GM19397 (cell line): ENCODE data around the gene AGR2.
"Not testable (repeated sequence)": the region's sequence is repeated elsewhere in the genome, so short reads cannot be mapped to it uniquely, and the experiment has no call there.

ENCODE experiments used
- ATAC-seq: cut with Tn5 transposase; IDR thresholded peaks from one replicate; pipeline ENCODE4 v1.9.1; 2021; ENCODE audit warnings: mild to moderate bottlenecking, moderate library complexity; ENCODE audit not compliant: unreplicated experiment

The AGR2 gene

GRCh38 chr7:16804674-16805439 lies at the start of gene AGR2:
TSS of gene AGR2 (minus strand) at chr7:16804999. CDS start at chr7:16801796, 3,203 bp downstream.
- no peak for ATAC-seq

- not testable (repeated sequence) for ATAC-seq
These were observed 48.4 kb upstream of the AGR2 start for GRCh38 chr7:16853189-16853588.

GRCh38 chr7:16851829-16852228 lies 47.0 kb upstream of the AGR2 start:
- ATAC-seq = no peak

GRCh38 chr7:16850614-16851466 lies 46.0 kb upstream of the AGR2 start:
- ATAC-seq = no peak

GRCh38 chr7:16849296-16850148 lies 44.7 kb upstream of the AGR2 start:
- no peak for ATAC-seq

GRCh38 chr7:16847381-16847860 lies 42.6 kb upstream of the AGR2 start:
- ATAC-seq = no peak

GRCh38 chr7:16846601-16847165 lies 41.9 kb upstream of the AGR2 start:
- ATAC-seq = no peak

GRCh38 chr7:16845746-16846145 lies 40.9 kb upstream of the AGR2 start:
- ATAC-seq = no peak

GRCh38 chr7:16841681-16842080 lies 36.9 kb upstream of the AGR2 start:
- ATAC-seq = no peak

GRCh38 chr7:16840094-16840493 lies 35.3 kb upstream of the AGR2 start:
- no peak for ATAC-seq

GRCh38 chr7:16839646-16840045 lies 34.8 kb upstream of the AGR2 start:
- ATAC-seq = no peak

- no peak for ATAC-seq
These were observed 34.1 kb upstream of the AGR2 start for GRCh38 chr7:16838891-16839290.

- ATAC-seq = no peak
These were observed 33.6 kb upstream of the AGR2 start for GRCh38 chr7:16838386-16838785.

- no peak for ATAC-seq
These were observed 31.7 kb upstream of the AGR2 start for GRCh38 chr7:16836481-16836880.

GRCh38 chr7:16833373-16833772 lies 28.6 kb upstream of the AGR2 start:
- no peak for ATAC-seq

GRCh38 chr7:16826060-16826459 lies 21.3 kb upstream of the AGR2 start:
- ATAC-seq = no peak

- no peak for ATAC-seq
These were observed 17.2 kb upstream of the AGR2 start for GRCh38 chr7:16822029-16822428.

- no peak for ATAC-seq
These were observed 13.9 kb upstream of the AGR2 start for GRCh38 chr7:16818732-16819131.

GRCh38 chr7:16817536-16817935 lies 12.7 kb upstream of the AGR2 start:
- ATAC-seq = no peak

- ATAC-seq = no peak
These were observed 12.0 kb upstream of the AGR2 start for GRCh38 chr7:16816824-16817223.

- ATAC-seq = no peak
These were observed 10.2 kb upstream of the AGR2 start for GRCh38 chr7:16815001-16815400.
